Lower lobe of right lung (tissue), 2 donors: Measurements from ENCODE around the gene ULK1. TPM values are rescaled to one million over a fixed set of nuclear protein-coding genes. Genes with fewer than 3 reads are reported as not detected.

Experiments used
- ATAC-seq, 2 donors: fragments of 200-7000 bp; cut with Tn5 transposase; one replicate each; pipeline ENCODE4 v1.9.1; 2020 to 2022; ENCODE audit warnings: mild to moderate bottlenecking in 2 of 2, moderate library complexity in 2 of 2
- DNase-seq: peaks from one replicate; pipeline ENCODE4 v3.0.0-alpha.2; 2020
- H3K27ac ChIP-seq: fragments of 200-600 bp; one replicate; pipeline ENCODE4 v1.8.0; 2022
- H3K27me3 ChIP-seq: fragments of 200-600 bp; one replicate; pipeline ENCODE4 v1.8.0; 2022; ENCODE audit warnings: low read depth
- H3K36me3 ChIP-seq: fragments of 200-600 bp; one replicate; pipeline ENCODE4 v1.8.0; 2022; ENCODE audit warnings: mild to moderate bottlenecking
- H3K4me1 ChIP-seq: fragments of 200-600 bp; one replicate; pipeline ENCODE4 v1.8.0; 2022
- H3K4me3 ChIP-seq: fragments of 200-600 bp; one replicate; pipeline ENCODE4 v1.8.0; 2022; ENCODE audit warnings: mild to moderate bottlenecking
- H3K9me3 ChIP-seq: fragments of 200-600 bp; one replicate; pipeline ENCODE4 v1.8.0; 2022
- intact Hi-C: fragments of 100-400 bp; cut with DNase I; formaldehyde crosslinking; loops from one replicate; pipeline ENCODE4 v1.11.0; 2022
- total RNA-seq: library from RNA; stranded (reverse); fragmentation: NEBNext Ultra II Directional; extraction: Animal tissue kit (Norgen Biotek cat#: 25700); gene quantifications from one replicate; pipeline ENCODE4 v1.2.1, GENCODE V29; 2021
- TF ChIP-seq, protein P1 (sequence below): fragments of 200-600 bp; IDR thresholded peaks from one replicate; pipeline ENCODE4 v1.8.0; 2022; ENCODE audit warnings: antibody characterized with exemption, mild to moderate bottlenecking
- donor health status: DM: no; HTN: yes; CAD: no; lungs with severe emphysema.

ULK1 gene
- total RNA-seq, 1 donor from 2014 or later, result 32.2 TPM

GRCh38 chr12:131862994-131863710 is 31.3 kb upstream of the ULK1 start:
- Histone ChIP-seq H3K9me3 (no peaks in the 10 kb centered on the region), H3K4me1 (no peaks in the 10 kb centered on the region), H3K36me3 (no peaks in the 10 kb centered on the region), H3K4me3 (no peak overlapping the region), H3K27me3 (no peaks in the 10 kb centered on the region), H3K27ac (no peak overlapping the region)
- ATAC-seq, result no peak
- no peak for DNase-seq
- TF ChIP-seq, protein P1, sequence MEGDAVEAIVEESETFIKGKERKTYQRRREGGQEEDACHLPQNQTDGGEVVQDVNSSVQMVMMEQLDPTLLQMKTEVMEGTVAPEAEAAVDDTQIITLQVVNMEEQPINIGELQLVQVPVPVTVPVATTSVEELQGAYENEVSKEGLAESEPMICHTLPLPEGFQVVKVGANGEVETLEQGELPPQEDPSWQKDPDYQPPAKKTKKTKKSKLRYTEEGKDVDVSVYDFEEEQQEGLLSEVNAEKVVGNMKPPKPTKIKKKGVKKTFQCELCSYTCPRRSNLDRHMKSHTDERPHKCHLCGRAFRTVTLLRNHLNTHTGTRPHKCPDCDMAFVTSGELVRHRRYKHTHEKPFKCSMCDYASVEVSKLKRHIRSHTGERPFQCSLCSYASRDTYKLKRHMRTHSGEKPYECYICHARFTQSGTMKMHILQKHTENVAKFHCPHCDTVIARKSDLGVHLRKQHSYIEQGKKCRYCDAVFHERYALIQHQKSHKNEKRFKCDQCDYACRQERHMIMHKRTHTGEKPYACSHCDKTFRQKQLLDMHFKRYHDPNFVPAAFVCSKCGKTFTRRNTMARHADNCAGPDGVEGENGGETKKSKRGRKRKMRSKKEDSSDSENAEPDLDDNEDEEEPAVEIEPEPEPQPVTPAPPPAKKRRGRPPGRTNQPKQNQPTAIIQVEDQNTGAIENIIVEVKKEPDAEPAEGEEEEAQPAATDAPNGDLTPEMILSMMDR, result no peak
- intact Hi-C loops, result no loop called here

DNA sequence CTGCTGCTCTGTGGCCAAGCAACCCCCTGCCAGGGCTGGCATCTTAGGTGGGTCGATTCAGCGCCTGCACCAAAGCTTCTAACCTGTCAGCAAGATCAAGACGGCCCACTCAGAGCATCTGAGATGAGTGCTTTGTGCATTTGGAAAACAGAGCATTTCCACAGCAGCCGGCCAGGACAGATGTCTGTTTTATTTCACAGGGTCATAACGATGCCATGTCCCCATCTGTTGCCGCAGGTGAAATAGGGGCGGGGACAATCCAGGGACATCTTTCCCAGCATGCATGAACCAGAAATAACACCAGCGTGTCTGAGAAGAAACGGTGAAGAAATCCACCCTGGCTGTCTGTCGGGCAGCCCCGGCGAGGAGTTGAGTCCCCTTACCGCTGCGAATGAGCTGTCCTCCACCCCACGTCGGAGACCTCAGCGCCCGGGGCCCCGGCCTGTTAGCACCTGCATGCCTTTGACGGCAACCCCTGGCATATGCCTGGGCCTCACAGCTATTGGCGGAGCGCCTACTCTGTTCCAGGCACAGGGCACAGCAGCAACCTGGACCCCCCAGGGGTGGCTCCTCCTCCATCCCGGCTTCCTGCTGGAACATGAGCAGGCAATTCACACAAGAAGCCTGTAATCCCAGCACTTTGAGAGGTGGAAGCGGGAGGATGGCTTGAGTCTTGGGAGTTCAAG is 30.6 kb upstream of the ULK1 start:
- no peaks in the 10 kb centered on the region for H3K4me1 ChIP-seq
- TF ChIP-seq, protein P1, result no peak
- no peak overlapping the region for H3K4me3 ChIP-seq
- no peaks in the 10 kb centered on the region for H3K27me3 ChIP-seq
- no peaks in the 10 kb centered on the region for H3K36me3 ChIP-seq
- no peak overlapping the region for H3K27ac ChIP-seq
- no peak for DNase-seq
- ATAC-seq, result no peak
- H3K9me3 ChIP-seq, result no peaks in the 10 kb centered on the region
- intact Hi-C loops, result no loop called here

- ATAC-seq, result no peak
- Histone ChIP-seq H3K4me1 (no peaks in the 10 kb centered on the region), H3K4me3 (no peak overlapping the region), H3K27me3 (no peaks in the 10 kb centered on the region), H3K27ac (no peak overlapping the region), H3K9me3 (no peaks in the 10 kb centered on the region), H3K36me3 (no peaks in the 10 kb centered on the region)
- DNase-seq, result no peak
- TF ChIP-seq, protein P1, result no peak
- intact Hi-C loops, result no loop called here
Observed at GRCh38 chr12:131864469-131864868, 30.0 kb upstream of the ULK1 start.

DNA sequence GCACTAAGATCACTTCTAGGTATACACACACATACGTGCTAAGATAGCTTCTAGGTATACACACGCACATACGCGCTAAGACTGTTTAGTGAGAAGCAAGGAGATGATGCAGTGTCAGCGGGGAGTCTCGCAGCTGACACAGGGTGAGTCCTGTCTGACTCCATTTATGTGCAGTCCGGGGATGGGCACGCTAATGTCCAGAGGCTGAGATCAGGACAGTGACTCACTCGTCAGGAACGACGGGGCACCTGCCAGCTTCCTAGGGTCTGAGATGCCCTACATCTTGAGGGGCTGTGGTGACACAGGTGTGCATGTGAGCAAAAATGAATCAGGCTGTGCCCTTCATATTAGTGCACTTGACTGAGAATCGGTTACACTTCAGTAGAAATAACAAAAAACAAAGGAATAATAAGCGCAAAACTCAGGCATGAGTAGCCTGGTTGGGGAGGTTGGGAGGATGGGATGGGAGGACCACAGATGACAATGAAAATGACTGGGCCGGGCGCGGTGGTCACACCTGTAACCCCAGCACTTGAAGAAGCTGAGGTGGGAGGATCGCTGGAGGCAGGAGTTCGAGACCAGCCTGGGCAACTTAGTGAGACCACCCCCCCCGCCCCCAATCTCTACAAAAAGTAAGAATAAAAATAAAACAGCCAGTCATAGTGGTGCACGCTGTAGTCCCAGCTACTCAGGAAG is 29.1 kb upstream of the ULK1 start:
- DNase-seq, result no peak
- Histone ChIP-seq H3K27me3 (no peaks in the 10 kb centered on the region), H3K9me3 (no peaks in the 10 kb centered on the region), H3K4me1 (no peaks in the 10 kb centered on the region), H3K27ac (no peak overlapping the region), H3K36me3 (no peaks in the 10 kb centered on the region), H3K4me3 (no peak overlapping the region)
- TF ChIP-seq, protein P1, result no peak
- intact Hi-C loops, result no loop called here
- no peak for ATAC-seq

- no peak for ATAC-seq
- H3K27me3 ChIP-seq, result no peaks in the 10 kb centered on the region
- no peak overlapping the region for H3K4me3 ChIP-seq
- H3K27ac ChIP-seq, result no peak overlapping the region
- no peak for DNase-seq
- intact Hi-C loops, result no loop called here
- H3K36me3 ChIP-seq, result no peaks in the 10 kb centered on the region
- H3K4me1 ChIP-seq, result no peaks in the 10 kb centered on the region
- H3K9me3 ChIP-seq, result no peaks in the 10 kb centered on the region
- TF ChIP-seq, protein P1, result no peak
Observed at GRCh38 chr12:131867471-131867870, 27.0 kb upstream of the ULK1 start.
